Measurements from ENCODE around the gene RPS21. TPM values are rescaled to one million over a fixed set of nuclear protein-coding genes. Genes with fewer than 3 reads are reported as not detected.

RPS21 gene
- total RNA-seq, 2 donors from 2014 or later: 1,506 to 4,377 TPM

DNA sequence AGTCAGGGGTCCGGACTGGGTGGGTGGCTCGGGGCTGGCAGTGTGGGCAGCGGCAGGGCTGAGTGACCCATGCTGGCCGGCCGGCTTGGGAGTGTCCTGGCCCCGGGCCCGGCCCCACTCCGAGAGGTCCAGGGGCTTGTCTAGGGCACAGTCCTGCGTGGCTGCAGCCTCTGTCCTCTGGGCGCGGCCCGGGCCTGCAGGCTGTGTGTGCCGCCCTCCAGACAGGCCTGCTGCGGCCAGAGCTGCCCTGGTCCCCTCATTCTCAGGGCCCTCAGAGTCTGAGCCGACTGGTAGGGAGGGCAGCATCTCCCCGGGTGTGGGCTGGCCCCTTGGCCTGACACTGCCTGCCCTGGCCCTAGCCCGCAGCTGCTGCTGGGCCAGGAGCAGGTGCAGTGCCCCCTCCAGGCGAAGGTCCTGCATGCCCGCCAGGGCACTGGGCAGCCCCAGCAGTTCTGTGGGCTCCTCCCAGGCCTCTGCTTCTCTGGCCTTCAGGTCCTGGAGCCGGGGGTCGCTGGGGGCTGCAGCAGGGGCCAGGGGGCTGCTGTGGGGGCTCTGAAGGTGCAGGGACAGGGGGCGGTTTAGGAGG, 27.1 kb downstream of the RPS21 start:
- Histone ChIP-seq H3K9me3 (no peaks in the 10 kb centered on the region), H3K27ac (no peak overlapping the region), H3K4me3 (no peak overlapping the region), H3K36me3 (no peaks in the 10 kb centered on the region), H3K27me3 (replicated peaks; ENCODE audit: insufficient read depth) (no peaks in the 10 kb centered on the region), H3K4me1 (replicated peaks) (peaks cover 7% of the 10 kb centered on the region)
- 89% methylated on average over 19 of the region's 22 CpGs for WGBS
- DNase-seq (ENCODE audit: low spot score): no peak
- no peak for TF ChIP-seq POLR2A (IDR thresholded peaks at IDR 0.05)
- TF ChIP-seq POLR2AphosphoS5 (IDR thresholded peaks at IDR 0.05): no peak
- TF ChIP-seq CTCF (IDR thresholded peaks at IDR 0.05): no peak
- intact Hi-C loops (cut with DNase I): loop anchor here (5.0 kb wide), 1 partner anchor 83 kb away; no protein-coding TSS in a partner anchor

DNA sequence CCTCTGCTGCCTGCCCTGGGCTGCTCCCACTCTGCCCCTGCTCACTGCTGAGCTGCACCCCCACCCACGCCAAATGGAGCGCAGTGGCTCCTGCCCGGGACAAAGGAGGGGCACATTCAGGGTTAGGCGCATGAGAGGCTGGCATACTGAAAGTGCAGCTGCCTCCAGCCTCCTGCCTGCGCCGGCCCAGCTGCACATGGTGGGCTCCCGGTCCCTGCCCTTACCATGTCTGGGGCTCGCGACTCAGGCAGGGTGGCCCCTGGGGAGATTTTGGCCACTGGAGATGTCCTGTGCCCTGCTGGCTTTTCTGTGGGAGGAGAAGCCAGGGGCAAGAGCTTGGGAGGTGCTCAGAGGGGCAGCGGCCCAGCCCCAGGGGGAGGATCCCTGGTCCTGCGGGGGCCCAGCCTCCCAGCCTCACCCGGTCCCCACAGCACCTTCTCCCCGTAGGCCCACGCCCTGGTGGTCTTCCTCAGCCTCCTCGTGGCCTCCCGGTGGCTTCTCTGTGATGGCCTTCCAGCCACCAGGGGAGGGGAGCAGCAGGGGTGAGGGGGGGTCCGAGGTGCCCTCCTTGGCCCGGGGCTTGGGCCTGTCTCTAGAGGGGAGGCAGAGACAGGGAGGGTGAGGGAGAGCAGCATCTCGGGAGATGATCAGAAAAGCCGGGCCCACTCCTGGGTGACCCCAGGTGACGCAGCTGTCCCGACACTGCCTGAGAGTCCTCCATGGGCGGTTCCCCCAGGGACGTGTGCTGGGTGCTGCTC, 28.6 kb downstream of the RPS21 start:
- DNase-seq (ENCODE audit: low spot score): no peak
- Histone ChIP-seq H3K4me1 (replicated peaks) (peaks cover under 1% of the 10 kb centered on the region), H3K9me3 (no peaks in the 10 kb centered on the region), H3K36me3 (no peaks in the 10 kb centered on the region), H3K27ac (no peak overlapping the region), H3K4me3 (no peak overlapping the region), H3K27me3 (replicated peaks; ENCODE audit: insufficient read depth) (no peaks in the 10 kb centered on the region)
- WGBS: 82% methylated on average over 24 of the region's 24 CpGs
- TF ChIP-seq POLR2A (IDR thresholded peaks at IDR 0.05) (no peak), CTCF (IDR thresholded peaks at IDR 0.05) (no peak), POLR2AphosphoS5 (IDR thresholded peaks at IDR 0.05) (no peak)
- intact Hi-C loops (cut with DNase I): no loop called here

GRCh38 chr20:62416651-62417637, 30.0 kb downstream of the RPS21 start:
- Histone ChIP-seq H3K27me3 (replicated peaks; ENCODE audit: insufficient read depth) (no peaks in the 10 kb centered on the region), H3K36me3 (no peaks in the 10 kb centered on the region), H3K4me1 (replicated peaks) (no peaks in the 10 kb centered on the region), H3K4me3 (no peak overlapping the region), H3K27ac (no peak overlapping the region), H3K9me3 (no peaks in the 10 kb centered on the region)
- 90% methylated on average over 43 of the region's 43 CpGs for WGBS
- TF ChIP-seq POLR2A (IDR thresholded peaks at IDR 0.05) (no peak), CTCF (IDR thresholded peaks at IDR 0.05) (no peak), POLR2AphosphoS5 (IDR thresholded peaks at IDR 0.05) (no peak)
- no peak for DNase-seq (ENCODE audit: low spot score)
- intact Hi-C loops (cut with DNase I): no loop called here

GRCh38 chr20:62417981-62418708, 31.2 kb downstream of the RPS21 start:
- Histone ChIP-seq H3K4me1 (replicated peaks) (no peaks in the 10 kb centered on the region), H3K36me3 (no peaks in the 10 kb centered on the region), H3K9me3 (no peaks in the 10 kb centered on the region), H3K27me3 (replicated peaks; ENCODE audit: insufficient read depth) (no peaks in the 10 kb centered on the region), H3K4me3 (no peak overlapping the region), H3K27ac (no peak overlapping the region)
- WGBS: 85% methylated on average over 25 of the region's 25 CpGs
- DNase-seq (ENCODE audit: low spot score): no peak
- intact Hi-C loops (cut with DNase I): no loop called here
- TF ChIP-seq CTCF (IDR thresholded peaks at IDR 0.05): no peak
- no peak for TF ChIP-seq POLR2AphosphoS5 (IDR thresholded peaks at IDR 0.05)
- no peak for TF ChIP-seq POLR2A (IDR thresholded peaks at IDR 0.05)
